ENCODE results near the gene RPTOR. TPM values are rescaled to one million over a fixed set of nuclear protein-coding genes. Genes with fewer than 3 reads are reported as not detected.

RPTOR gene
- total RNA-seq, 1 donor from 2014 or later = 21.8 TPM

DNA sequence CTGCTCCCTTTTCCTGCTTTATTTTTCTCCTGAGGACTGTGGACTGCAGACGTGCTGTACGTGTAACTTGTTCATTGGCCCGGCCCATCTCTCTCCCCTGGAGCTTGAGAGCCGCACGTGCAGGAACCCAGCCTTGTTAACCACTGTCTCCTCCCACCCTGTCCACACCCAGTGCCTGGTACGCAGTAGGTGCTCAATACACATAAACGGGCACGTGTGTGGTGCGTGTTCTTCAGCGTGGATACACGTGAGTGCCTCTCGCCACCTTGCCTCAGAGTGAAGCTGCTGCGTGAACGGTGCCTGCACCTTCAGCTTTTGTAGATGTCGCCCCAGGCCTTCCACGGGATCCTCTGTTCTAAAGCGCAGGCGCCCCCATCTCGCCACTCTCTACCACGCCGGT lies 350.7 kb downstream of the RPTOR start:
- Histone ChIP-seq H3K4me1 (peaks cover 20% of the 10 kb centered on the region), H3K36me3 (peaks cover 40% of the 10 kb centered on the region), H3K4me3 (no peak overlapping the region), H3K27me3 (ENCODE audit: low read depth) (no peaks in the 10 kb centered on the region), H3K27ac (replicated peaks) (no peak overlapping the region), H3K9me3 (replicated peaks) (no peaks in the 10 kb centered on the region)
- intact Hi-C loops (cut with micrococcal nuclease) = no loop called here
- no peak for DNase-seq
- TF ChIP-seq, protein P1, sequence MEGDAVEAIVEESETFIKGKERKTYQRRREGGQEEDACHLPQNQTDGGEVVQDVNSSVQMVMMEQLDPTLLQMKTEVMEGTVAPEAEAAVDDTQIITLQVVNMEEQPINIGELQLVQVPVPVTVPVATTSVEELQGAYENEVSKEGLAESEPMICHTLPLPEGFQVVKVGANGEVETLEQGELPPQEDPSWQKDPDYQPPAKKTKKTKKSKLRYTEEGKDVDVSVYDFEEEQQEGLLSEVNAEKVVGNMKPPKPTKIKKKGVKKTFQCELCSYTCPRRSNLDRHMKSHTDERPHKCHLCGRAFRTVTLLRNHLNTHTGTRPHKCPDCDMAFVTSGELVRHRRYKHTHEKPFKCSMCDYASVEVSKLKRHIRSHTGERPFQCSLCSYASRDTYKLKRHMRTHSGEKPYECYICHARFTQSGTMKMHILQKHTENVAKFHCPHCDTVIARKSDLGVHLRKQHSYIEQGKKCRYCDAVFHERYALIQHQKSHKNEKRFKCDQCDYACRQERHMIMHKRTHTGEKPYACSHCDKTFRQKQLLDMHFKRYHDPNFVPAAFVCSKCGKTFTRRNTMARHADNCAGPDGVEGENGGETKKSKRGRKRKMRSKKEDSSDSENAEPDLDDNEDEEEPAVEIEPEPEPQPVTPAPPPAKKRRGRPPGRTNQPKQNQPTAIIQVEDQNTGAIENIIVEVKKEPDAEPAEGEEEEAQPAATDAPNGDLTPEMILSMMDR (IDR thresholded peaks at IDR 0.05; ENCODE audit: borderline replicate concordance) = no peak

DNA sequence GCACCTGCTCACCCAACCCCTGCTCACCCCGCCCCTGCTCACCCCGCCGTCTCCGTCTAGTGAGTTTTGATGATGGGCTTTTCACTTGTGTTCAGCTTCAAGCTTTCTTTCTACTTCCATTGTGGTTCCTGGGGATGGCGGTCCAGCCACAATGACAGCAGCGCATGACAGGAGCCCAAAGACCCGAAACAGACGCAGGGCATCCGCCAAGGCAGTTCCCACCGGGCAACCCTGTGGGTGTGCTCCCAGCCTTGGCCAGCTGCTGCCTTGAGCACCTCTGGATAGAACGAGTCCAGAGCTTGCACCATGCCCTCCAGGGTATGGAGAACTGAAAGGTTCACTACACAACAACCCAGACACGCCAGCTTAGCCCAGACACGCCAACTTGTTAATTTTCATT lies 354.1 kb downstream of the RPTOR start:
- Histone ChIP-seq H3K27me3 (ENCODE audit: low read depth) (no peaks in the 10 kb centered on the region), H3K4me1 (no peaks in the 10 kb centered on the region), H3K27ac (replicated peaks) (no peak overlapping the region), H3K9me3 (replicated peaks) (no peaks in the 10 kb centered on the region), H3K4me3 (no peak overlapping the region), H3K36me3 (peaks cover 44% of the 10 kb centered on the region)
- intact Hi-C loops (cut with micrococcal nuclease) = no loop called here
- TF ChIP-seq, protein P1 (IDR thresholded peaks at IDR 0.05; ENCODE audit: borderline replicate concordance) = no peak
- no peak for DNase-seq

DNA sequence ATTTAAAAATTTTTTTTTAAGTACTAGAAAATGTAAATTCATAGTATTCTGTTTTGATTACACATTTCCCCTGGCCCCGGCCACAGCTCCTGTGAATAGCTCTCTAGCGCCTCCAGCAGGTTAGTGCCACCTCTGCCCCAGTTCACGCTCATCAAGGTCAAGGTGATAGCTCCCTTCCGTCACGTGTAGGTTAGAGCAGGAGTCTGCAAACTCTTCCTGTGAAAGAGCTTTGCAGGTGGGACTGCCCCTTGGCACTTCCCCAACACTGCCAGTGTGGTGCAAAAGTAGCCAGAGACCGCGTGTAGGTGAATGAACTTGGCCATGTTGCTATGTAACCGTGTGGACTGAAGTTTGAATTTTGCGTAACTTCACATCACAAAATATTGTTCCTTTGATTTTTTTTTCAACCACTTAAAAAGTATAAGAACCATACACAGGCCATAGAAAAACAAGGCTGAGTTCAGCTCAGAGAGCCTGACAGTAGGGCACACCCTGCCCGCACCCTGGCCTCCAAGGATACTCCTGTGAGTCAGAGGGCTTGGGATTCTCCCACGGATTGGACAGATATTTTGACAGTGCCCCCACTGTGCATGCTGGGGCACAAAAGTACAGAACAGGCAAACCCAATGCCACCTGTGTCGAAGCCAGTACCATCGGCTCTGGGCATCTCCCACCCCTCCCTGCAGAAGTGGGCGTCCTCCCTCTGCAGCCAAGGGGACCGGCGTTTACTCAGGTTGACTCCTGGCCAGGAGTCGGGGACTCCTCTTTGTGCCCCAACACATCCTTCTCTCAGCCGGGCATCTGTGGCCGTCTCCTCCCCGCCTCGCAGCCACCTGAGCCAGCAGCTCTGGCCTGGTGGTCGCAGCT lies 355.0 kb downstream of the RPTOR start:
- no peak for DNase-seq
- Histone ChIP-seq H3K27me3 (ENCODE audit: low read depth) (no peaks in the 10 kb centered on the region), H3K36me3 (peaks cover 39% of the 10 kb centered on the region), H3K9me3 (replicated peaks) (no peaks in the 10 kb centered on the region), H3K27ac (replicated peaks) (no peak overlapping the region), H3K4me1 (no peaks in the 10 kb centered on the region), H3K4me3 (no peak overlapping the region)
- TF ChIP-seq, protein P1 (IDR thresholded peaks at IDR 0.05; ENCODE audit: borderline replicate concordance) = peak; percentile 58
- intact Hi-C loops (cut with micrococcal nuclease) = no loop called here

DNA sequence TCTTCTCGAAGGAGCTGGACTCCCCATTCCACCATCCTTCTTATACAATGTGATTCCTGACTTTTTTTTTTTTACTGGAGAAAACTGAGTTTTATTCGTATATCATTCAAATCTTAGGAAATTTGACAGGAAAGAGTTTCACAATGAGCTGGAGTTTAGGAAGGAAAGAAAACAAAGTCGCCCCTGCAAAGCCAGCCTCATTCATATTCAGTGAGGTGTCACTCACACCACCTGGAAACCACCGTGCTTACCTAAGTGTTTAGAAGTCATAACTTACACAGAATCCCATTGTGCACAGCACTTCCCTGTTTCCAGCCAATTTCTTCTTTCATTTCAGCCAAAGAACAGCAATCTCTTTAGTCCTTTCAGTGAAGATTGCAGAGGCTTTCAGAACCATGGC lies 356.7 kb downstream of the RPTOR start:
- Histone ChIP-seq H3K27me3 (ENCODE audit: low read depth) (no peaks in the 10 kb centered on the region), H3K36me3 (peaks cover 29% of the 10 kb centered on the region), H3K27ac (replicated peaks) (no peak overlapping the region), H3K9me3 (replicated peaks) (no peaks in the 10 kb centered on the region), H3K4me1 (no peaks in the 10 kb centered on the region), H3K4me3 (no peak overlapping the region)
- TF ChIP-seq, protein P1 (IDR thresholded peaks at IDR 0.05; ENCODE audit: borderline replicate concordance) = no peak
- intact Hi-C loops (cut with micrococcal nuclease) = no loop called here
- no peak for DNase-seq

DNA sequence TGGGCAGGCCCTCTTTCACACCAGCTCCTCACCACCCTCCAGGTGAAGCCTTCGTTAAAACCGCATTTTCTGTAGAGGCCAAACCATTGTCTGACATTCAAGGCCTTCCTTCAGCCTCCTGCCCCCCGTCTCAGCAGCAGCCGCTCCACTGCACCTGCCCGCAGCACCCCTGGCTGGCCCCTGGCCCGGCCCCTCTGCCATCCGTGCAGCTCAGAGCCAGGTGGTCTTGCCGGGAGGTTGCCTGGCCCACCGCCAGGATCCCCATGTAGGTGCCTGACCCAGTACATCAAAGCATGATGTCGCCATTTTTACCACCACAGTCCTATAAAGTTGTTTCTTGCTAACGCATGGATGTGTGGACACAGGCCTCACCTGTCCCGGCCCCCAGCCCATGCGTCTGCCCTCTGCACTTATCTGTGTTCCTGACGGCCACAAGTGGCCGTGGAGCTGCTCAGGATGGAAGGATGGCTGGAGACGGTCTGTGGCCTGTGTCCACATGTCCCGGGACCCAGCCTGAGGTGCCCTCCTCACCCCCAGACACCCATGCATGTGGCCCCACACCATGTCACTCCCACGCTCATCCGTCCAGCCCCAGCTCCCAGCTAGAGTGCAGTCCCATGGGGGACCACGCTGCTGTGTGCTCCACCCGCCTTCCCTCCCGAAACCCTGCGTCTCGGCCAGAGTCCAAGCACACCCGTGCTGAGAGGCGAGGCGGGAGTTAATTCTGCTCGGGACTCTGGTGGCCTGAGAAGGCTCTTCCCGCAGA lies 357.7 kb downstream of the RPTOR start:
- Histone ChIP-seq H3K9me3 (replicated peaks) (no peaks in the 10 kb centered on the region), H3K4me1 (no peaks in the 10 kb centered on the region), H3K27me3 (ENCODE audit: low read depth) (no peaks in the 10 kb centered on the region), H3K27ac (replicated peaks) (no peak overlapping the region), H3K36me3 (peaks cover 28% of the 10 kb centered on the region), H3K4me3 (no peak overlapping the region)
- no peak for DNase-seq
- intact Hi-C loops (cut with micrococcal nuclease) = no loop called here
- TF ChIP-seq, protein P1 (IDR thresholded peaks at IDR 0.05; ENCODE audit: borderline replicate concordance) = no peak
